Measurements from ENCODE around the gene NELFE.
A peak's percentile ranks its signal among the peaks of the same experiment; 100 is the strongest.

NELFE gene

DNA sequence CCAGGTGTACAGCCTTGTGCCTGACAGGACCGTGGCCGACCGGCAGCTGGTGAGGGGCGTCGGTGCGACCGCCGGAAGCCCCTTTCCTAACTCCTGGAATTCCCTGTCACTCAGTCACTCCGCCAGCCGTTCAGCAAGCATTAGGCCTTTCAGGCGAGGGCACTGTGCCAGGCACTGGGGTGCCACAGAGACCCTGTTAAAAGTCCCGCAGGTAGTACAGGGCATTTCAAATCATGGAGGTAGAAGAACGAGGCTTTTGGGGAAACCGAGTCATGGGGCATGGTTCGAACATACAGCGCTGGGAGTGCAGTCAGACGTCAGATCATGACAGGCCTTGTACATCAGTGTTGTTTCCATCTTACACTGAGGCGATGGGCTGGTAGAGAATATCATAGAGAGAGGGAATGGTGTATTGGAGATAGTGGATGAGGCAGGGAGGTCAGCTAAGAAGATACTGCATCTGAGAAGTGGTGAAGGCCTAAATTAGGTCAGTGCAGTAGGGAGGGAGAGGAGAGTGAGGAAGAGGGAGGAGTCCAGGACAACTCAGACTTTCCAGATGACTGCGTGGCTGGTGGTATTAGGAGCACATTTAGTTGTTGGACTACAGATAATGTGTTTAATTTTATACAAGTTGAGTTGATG lies 14.1 kb upstream of the NELFE start:
- DNase-seq, result peak; percentile 35

DNA sequence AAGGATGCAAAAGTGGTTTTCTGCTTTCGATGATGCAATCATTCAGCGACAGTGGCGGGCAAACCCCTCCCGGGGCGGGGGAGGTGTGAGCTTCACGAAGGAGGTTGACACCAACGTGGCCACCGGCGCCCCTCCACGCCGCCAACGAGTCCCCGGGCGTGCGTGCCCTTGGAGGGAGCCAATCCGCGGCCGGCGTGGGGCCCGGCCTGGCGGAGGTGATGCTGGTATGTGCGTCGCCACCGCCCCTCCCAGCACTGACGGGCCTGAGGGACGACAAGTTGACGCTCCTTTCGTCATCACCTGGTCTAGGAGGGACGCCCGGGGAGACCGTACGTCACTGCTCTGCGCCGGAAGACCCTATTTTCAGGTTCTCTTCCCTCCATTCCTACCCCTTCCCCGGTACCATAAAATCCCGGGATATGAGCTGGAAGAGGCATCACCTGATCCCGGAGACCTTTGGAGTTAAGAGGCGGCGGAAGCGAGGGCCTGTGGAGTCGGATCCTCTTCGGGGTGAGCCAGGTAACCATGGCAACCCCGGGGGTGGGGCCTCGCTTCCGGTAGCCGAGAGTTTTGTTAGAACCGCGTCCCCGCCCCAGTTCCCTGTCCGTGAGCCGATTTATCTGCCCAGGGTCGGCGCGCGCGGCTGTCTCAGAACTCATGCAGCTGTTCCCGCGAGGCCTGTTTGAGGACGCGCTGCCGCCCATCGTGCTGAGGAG lies 13.4 kb upstream of the NELFE start, which contains the start of gene DXO:
Gene DXO (minus strand): TSS at position 146 of the 716 bp plus-strand sequence. CDS start 463 bp downstream, outside the sequence.
- peak; percentile 98 for DNase-seq

DNA sequence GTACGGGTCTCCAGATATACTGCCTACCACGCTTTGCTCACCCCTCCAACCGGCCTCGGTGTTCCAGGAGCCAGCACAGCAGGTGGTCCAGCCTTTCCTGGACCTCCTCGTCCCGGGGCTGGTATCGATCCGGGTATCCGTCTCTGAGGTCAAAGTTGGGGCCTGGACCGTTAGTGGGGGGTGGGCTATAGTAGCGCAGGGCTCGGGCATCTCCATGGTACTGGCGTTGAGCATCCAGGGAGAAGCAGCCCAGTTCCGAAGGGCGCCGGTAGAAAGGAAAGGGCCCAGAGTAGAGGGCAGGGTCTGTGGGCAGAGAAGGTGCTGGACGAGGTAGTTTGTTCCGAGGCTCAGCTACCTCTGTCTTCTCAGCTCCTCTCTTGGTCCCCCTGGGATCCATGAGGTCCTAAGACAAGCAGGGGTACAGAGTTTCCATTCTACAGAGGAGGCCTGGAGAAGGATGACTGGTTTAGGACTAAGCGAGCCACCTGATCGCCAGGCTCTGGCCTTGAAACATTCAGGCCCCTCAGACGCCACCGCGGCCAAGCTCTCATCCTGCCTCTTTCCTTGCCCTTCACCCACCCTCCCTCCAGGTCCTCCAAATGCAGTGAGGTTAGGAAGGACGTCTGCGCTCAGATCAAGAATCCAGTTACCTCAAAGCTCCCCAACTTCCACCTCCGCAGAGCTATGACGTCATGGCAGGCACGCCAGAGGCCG lies 12.7 kb upstream of the NELFE start:
- DNase-seq, result no peak

DNA sequence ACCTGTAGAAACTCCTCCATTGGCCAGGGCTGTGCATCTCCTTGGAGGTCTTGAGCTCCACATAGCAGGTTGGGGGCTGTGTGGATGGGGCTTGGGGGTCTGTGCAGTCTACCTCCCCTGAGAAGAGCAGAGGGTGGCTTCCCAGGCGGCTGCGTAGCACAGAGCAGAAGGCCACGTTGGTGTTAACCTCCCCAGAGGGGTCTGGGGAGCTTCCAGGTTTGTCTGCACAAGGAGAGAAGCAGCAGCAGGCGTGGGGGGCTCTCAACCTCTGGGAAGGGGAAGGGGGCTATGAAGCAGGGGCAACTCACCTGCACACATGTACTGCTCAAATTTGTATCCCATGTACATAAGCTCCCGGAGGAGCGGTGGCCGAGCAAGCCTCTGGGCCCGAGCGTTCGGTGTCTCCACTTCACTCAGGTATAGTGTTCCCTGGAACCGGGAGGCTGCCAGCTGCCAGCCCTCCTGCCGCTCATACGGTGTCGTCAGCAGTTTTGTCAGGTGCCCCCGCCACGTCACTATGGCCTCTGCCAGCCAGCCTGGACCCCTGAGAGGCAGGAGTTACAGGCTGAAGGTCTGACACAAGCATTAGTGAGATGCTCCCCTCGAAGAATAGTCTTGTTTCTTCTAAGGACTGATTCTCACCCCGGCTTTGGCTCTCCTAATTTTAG lies 12.0 kb upstream of the NELFE start:
- DNase-seq, result no peak

DNA sequence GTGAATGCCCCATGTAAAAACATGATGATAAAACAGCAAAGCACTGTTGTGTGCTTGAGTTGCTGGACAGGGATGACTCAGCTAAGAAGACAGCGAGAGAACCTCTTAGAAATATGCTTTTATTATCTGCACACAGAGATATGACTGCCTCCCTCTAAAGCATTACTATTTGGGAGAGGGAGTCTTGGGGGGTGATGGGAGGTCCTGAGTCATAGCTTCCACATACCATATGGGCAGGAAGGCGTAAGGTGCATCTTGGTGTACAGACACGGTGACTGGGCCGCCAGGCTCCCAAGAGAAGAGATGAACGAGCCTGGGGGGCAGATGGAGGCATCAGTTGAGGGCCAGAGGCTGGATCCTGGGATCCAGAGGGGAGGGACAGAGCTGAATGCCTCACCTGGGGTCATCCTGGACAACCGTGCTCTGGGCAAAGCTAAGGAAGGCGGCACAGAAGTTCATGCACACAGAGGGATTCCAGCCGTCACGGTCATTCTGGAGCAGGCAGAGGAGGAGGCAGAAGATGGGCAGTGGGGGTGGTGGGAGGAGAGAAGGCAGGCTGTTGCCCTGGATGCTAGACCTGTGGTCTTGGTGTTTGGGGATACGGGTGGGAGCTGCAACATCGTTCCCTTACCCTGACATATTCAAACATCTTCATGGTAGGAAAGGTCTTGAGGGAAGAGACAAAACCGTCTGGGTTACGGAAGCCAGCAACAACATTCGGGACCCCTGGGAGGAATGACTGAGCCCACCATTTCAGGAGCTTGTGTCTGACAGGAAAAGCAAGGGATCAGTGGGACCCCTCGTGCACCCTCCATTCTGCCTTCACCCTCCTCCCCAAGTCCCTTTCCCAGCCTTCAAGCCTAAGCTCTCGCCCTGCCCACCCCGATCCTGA lies 11.2 kb upstream of the NELFE start:
- DNase-seq, result no peak

DNA sequence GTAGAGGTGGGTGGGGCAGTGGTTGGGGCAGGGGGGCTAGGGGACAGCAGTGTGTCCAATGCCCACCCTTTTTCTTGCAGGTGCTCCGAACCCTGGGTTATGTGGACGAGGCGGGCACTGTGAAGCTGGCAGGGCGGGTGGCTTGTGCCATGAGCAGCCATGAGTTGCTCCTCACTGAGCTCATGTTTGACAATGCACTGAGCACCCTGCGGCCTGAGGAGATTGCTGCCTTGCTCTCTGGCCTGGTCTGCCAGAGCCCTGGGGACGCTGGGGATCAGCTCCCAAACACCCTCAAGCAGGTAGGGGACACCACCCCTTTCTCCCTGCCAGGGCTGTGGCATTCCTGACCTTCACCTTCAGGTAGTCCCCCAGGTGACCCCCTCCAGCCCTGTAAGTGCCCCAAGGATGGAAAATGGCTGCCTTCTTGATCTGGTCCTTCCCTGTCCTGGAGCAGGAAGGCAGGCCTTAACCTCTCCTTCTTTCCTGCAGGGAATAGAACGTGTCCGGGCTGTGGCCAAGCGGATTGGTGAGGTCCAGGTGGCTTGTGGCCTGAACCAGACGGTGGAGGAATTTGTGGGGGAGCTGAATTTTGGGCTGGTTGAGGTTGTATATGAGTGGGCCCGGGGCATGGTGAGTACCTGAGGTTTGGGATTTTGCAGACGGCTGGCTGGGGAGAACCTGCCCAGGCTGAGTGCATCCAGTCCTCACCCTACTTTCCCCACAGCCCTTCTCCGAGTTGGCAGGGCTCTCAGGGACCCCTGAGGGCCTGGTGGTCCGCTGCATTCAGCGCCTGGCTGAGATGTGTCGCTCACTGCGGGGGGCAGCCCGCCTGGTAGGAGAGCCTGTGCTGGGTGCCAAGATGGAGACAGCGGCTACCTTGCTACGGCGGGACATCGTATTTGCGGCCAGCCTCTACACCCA lies 10.3 kb upstream of the NELFE start:
- no peak for DNase-seq

DNA sequence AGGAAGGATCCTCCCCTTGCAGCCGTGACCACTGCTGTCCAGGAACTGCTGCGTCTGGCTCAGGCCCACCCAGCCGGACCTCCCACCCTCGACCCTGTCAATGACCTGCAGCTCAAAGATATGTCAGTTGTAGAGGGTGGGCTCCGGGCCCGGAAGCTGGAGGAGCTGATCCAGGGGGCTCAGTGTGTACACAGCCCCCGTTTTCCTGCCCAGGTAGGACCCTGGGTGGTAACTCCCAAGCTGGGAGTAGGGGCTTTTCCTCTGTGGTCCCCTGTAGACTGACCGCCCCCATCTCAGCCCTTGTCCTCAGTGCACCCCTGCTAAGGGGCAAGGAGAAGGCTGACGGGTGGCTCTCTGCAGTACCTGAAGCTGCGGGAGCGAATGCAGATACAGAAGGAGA lies 9.6 kb upstream of the NELFE start:
- DNase-seq, result no peak

DNA sequence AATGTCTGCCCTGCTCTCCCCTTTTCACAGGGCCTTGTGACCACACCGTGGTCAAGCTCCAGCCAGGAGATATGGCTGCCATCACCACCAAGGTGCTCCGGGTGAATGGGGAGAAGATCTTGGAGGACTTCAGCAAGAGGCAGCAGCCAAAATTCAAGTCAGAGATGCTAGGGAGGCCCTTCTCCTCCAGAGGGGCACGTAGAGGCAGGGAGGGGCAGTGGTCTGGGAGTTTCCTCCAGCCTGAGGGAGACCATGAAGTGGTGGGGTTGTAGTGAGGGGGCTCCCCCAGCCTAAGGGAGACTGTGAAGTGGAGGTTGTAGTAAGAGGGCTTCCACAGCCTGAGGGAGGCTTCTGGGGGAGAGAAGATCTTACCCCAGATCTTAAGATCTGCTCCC lies 9.2 kb upstream of the NELFE start:
- DNase-seq, result no peak

DNA sequence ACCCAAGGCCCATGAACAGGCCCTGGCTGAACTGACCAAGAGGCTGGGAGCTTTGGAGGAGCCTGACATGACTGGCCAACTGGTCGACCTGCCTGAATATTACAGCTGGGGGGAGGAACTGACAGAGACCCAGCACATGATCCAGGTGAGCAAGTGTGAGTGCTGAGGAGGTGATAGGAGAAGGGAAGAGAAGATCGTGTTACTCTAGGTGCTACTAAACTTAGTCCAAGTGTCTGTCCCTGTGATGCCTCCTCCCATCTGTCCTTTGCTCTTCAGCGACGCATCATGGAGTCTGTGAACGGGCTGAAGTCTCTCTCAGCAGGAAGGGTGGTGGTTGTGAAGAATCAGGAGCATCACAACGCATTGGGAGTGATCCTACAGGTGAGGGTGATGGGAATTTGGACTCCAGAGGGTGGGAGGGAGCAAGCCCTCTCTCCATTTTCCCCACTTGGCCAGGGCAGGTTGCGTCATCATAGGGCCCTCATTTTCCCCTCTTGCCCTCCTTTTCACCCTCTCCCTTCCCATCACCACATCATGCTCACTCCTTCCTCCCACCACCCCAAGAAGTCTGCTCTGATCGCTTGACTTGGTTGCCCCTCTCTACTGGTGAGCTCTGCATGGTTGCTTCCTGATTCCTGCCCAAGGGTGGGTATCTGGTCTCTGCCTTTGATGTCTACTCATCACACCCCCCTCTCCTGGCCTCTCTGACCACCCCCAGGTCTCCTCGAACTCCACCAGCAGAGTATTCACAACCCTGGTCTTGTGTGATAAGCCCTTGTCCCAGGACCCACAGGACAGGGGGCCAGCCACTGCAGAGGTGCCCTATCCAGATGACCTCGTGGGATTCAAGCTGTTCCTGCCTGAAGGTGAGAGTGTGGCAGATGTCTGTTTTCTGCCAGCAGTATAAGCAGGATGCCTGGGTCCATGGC lies 8.5 kb upstream of the NELFE start:
- DNase-seq, result no peak

DNA sequence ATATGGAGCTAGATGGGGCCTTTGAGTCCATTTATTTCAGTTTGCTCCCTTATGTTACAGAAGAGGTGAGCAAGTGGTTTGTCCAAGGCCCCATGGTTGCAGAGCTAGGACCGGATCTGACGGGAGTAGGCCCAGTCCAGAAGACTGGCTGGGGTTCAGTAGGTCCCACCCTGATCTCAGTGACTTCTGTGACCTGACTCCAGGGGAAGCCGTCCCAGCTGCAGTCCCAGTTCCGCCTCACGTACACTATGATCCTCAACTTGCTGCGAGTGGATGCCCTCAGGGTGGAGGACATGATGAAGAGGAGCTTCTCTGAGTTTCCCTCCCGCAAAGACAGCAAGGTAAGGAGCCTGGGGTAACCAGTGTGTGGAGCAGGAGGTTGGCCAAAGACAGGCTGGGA lies 7.7 kb upstream of the NELFE start:
- no peak for DNase-seq

DNA sequence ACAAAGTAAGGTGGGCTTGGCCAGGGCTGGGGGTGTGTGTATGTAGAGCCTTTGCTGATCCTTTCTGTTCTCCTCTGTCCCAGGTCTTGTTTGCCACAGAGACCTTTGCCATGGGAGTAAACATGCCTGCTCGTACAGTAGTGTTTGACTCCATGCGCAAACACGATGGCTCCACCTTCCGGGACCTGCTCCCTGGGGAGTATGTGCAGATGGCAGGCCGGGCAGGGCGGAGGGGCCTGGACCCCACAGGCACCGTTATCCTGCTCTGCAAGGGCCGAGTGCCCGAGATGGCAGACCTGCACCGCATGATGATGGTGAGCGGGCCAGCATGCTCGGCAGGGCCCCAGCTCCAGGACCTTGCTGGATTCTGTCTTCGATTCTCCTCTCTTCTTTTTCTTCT lies 6.9 kb upstream of the NELFE start:
- DNase-seq, result no peak

DNA sequence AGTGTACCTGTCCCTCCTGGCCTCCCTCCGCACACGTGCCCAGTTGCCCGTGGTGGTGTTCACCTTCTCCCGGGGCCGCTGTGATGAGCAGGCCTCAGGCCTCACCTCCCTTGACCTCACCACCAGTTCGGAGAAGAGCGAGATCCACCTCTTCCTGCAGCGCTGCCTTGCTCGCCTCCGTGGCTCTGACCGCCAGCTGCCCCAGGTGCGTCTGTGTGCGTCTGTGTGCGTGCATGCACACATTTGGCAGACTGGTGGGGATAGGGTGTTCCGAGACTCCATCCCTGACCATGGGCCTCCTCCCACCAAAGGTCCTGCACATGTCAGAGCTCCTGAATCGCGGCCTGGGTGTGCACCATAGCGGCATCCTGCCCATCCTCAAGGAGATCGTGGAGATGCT lies 5.2 kb upstream of the NELFE start:
- no peak for DNase-seq

DNA sequence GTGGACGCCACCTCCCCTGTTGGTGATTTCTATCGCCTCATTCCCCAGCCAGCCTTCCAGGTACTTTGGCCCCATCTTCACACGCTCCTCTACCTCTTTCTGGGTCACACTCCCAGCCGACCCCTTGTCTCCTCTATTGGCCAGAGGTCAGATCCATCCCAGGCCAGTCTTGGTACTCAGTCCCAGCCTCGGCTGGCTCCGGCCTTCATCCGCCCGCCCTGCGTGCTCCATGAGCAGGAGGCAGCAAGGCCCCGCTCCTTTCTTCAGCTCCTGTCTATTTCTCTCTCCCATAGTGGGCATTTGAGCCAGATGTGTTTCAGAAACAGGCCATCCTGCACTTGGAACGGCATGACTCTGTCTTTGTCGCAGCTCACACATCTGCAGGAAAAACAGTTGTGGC lies 2.8 kb upstream of the NELFE start:
- DNase-seq, result no peak

DNA sequence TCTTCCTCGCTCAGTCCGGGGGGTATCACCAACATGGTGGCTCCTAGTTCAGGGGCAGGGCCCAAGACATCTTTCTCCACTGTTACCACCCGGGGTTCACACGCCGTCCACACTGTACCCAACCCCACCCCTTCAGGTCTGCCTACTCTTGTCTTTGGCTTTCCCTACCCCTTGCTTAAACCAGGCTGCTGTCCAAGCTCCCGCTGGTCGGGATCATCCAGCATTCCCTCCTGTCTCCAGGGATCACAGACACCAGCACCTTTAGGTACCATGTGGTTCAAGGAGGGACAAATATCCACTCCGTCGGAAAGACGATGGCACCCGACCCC lies 395 bp downstream of the NELFE start:
- no peak for DNase-seq

DNA sequence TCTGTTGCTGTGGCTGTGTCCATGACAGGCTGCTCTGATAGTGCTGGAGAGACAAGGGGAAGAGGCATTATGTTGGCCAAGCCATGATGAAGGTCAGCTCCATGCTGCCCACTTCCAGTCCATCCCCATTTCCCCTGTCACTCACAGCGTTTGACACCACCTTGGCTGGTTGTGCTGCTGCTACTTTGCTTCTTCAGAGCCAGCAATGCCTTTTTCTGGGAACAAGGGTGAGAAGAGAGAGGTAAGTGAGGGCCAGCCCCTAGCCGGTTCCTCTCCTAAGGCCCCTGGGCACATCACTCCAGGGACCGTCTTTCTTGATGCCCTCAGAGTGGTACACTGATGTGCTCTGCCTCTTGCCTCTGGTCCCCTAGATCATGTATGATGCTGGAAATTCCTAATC lies 2.0 kb downstream of the NELFE start:
- DNase-seq, result no peak

DNA sequence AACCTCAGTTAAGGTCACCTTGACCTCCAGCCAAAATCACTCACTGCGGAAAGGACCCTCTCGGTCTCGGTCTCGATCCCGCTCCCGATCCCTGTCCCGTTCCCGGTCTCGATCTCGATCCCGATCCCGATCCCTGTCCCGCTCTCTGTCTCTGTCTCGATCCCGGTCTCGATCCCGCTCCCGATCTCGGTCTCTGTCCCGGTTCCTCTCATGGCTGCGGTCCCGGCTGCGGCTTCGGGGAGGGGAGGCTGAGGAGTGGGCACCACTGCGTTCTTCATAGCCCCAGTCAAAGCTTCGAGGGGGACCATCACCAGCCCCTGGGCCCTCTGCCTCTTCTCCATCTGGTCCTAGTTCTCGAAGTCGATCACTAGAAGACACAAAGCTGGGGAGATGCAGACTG lies 4.3 kb downstream of the NELFE start:
- no peak for DNase-seq

DNA sequence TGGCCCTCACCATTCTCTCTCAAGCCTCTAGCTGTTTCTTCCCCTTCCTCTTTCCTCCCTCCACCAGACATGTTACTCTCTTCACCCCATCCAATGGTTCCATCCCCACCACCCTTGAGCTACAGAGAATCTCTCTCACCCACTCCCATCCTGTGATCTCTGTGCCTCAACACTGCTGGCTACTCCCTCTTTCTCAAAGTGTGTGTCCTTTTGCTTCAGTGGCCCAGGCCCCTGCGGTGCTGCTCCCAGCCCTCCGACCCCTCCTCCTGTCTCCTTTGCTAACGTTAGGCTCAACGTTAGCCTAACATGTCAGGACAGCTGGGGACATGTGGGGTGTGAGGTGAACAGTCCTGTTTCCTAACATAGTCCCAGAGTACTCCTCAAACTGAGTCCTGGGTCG lies 5.9 kb downstream of the NELFE start:
- no peak for DNase-seq

DNA sequence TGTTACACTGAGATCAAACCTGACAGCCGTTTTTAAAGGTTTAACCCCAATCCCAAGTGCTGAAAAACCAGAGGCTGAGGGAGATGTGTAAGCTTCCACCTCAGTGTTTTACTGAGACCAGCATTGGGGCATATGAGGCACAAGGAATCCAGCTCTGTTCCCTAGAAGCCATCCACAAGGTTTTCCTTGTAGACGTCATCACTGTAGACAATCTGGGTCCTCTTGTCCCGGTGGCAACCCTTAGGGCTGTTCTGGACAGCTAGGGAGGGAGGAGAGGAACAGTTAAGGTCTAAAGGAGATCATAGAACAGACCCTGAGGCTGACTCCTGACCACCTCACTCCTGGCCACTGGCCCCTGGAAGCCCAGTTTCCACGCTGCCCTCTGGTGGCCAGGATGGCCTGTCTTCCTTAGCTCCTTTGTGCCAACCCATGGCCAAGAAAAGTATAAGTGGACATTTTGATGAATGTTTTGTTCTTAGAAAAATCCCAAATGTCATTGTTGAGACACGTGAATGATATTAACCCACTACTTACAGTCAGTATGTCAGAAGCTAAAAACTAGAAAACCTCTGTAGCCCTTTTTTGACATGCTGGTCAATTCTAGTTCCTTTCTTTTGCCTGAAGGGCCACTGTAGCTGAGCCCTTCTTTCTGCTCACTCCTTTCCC lies 6.5 kb downstream of the NELFE start:
- peak; percentile 44 for DNase-seq

DNA sequence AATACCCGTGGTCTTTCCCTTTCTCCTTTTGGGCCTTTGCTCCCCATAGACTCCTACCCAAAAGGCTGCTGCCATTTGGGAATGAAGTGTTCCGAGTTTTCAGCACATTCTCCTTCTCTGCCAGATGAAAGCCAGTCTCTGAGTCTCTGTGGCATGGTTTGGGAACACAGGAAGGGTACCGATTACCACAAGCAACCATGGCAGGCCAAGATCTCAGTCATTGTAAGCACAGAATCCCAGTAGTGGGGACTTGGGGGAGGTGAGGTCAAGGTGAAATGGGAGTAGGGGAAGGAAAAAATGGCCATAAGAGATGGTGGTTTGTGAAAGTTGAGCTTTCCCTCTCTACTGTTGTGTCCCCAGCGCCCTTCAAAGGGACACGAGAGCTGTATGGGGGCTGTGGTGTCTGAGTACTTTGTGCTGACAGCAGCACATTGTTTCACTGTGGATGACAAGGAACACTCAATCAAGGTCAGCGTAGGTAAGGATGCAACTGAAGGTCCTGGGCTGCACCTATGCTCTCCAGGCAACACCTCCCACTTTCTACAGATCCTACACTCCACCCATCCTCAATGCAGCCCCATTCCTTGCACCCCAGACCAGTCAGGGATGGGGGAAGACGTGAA lies 8.7 kb downstream of the NELFE start:
- no peak for DNase-seq
